Measurements from ENCODE around the gene SLC44A3. TPM values are rescaled to one million over a fixed set of nuclear protein-coding genes. Genes with fewer than 3 reads are reported as not detected.
A peak's percentile ranks its signal among the peaks of the same experiment; 100 is the strongest.
"Not testable (repeated sequence)": the region's sequence is repeated elsewhere in the genome, so short reads cannot be mapped to it uniquely, and the experiment has no call there.

SLC44A3 gene
- total RNA-seq, 1 donor: 1.6 TPM

DNA sequence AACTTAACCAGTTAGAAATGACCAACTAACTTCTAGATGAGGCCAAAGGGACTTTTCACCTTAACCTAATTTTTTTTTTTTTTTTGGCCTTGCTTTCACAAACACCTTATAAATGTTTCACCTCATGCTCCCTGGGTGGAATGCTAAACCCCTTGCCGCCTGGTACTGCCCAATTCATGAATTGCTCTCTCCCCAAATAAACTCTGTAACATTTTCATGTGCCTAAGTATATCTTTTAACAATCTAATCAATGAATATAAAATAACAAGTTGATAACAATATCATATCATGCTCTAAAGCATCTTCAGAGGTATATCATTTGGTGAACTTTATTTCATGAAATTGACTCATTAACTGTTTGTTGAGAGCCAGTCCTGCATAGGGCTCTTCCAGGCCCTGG, 117.7 kb downstream of the SLC44A3 start:
- DNase-seq (ENCODE audit: low read depth): no peak
- no peak overlapping the region for H3K4me3 ChIP-seq (ENCODE audit: low read depth, low read length)
- TF ChIP-seq, protein P1, sequence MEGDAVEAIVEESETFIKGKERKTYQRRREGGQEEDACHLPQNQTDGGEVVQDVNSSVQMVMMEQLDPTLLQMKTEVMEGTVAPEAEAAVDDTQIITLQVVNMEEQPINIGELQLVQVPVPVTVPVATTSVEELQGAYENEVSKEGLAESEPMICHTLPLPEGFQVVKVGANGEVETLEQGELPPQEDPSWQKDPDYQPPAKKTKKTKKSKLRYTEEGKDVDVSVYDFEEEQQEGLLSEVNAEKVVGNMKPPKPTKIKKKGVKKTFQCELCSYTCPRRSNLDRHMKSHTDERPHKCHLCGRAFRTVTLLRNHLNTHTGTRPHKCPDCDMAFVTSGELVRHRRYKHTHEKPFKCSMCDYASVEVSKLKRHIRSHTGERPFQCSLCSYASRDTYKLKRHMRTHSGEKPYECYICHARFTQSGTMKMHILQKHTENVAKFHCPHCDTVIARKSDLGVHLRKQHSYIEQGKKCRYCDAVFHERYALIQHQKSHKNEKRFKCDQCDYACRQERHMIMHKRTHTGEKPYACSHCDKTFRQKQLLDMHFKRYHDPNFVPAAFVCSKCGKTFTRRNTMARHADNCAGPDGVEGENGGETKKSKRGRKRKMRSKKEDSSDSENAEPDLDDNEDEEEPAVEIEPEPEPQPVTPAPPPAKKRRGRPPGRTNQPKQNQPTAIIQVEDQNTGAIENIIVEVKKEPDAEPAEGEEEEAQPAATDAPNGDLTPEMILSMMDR (IDR thresholded peaks at IDR 0.05; ENCODE audit: insufficient read depth, low read length): no peak

DNA sequence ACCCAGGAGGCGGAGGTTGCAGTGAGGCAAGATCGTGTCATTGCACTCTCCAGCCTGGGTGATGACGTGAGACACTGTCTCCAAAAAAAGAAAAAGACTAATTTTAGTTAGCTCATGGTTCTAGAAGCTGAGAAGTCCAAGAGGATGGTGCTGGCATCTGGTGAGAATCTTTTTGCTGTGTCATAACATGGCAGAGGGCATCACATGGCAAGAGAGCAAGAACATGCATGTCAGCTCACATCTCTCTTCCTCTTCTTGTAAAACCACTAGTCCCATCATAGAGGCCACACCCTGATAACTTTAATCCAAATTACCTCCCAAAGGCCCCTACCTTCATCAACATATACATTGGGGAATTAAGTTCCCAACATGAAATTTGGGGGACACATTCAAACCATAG, 120.6 kb downstream of the SLC44A3 start:
- no peak overlapping the region for H3K4me3 ChIP-seq (ENCODE audit: low read depth, low read length)
- DNase-seq (ENCODE audit: low read depth): no peak
- TF ChIP-seq, protein P1 (IDR thresholded peaks at IDR 0.05; ENCODE audit: insufficient read depth, low read length): no peak

DNA sequence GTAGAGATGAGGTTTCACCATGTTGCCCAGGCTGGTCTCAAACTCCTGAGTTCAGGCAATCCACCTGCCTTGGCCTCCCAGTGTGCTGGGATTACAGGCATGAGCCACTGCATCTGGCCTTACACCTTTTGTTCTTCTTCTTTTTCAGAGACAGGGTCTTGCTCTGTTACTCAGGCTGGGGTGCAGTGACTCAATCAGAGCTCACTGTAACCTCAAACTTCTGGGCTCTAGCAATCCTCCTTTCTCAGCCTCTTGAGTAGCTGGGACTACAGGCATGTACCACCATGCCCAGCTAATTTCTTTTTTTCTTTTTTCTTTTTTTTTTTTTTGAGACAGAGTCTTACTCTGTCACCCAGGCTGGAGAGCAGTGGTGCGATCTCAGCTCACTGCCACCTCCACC, 121.3 kb downstream of the SLC44A3 start:
- not testable (repeated sequence) for H3K4me3 ChIP-seq (ENCODE audit: low read depth, low read length)

DNA sequence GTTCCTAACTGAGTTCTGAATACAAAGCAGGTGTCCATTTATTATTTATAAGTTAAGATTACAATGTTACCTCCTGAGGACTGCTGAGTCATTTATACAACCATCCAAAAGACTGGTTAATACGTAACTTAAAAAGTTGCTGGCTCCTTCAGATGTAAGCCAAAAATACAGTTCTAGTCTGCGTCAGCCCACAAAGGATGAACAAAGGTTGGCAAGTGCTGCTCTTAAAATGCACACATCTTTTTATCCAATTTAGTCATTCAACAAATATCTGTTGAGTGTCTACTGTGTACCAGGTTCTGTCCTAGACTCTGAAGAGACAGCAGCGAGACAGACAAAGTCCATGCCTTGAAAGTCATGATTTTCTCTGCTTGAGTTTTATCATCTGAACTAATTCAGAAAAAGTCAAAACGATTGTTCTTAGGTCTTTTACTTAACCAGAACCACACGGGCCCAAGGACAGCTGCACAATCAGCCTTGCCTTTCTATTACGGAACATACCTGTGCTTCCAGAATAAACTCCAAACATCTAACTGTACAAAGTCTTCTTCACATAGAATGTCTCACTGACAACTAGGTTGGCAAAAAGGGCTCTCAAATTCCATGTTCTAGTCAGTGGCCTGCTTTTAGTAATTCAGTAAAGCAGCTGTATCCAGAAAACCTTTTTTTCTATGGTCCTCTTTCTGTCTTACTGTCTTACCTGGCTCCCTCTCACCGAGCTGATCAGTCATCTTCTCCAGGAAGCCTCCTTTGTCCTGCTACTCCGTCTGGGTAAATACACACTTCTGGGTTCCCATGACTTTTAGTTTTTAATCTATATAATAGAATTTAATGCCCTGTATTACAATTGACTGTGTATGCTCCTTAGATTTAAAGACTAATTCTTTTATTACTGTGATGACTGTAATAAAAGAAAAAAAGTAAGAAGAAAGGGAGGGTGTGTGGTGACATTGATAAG, 122.3 kb downstream of the SLC44A3 start:
- H3K4me3 ChIP-seq (ENCODE audit: low read depth, low read length): no peak overlapping the region
- TF ChIP-seq, protein P1 (IDR thresholded peaks at IDR 0.05; ENCODE audit: insufficient read depth, low read length): no peak
- DNase-seq (ENCODE audit: low read depth): peak; percentile 61

More for the DNA sequence above, 121.3 kb downstream of the SLC44A3 start:
- not testable (repeated sequence) for DNase-seq (ENCODE audit: low read depth)

Other genes with a start within 250 kb of the SLC44A3 start
- gene CNN3, start 106.8 kb downstream of the SLC44A3 start, total RNA-seq (ENCODE audit: low replicate concordance): 211 and 318 TPM in 2 replicates